ENCODE results near the gene G3BP2. TPM values are rescaled to one million over a fixed set of nuclear protein-coding genes. Genes with fewer than 3 reads are reported as not detected.

The G3BP2 gene
- total and polyA plus RNA-seq, 2 of the 8 experiments (the other 6 are each of a cell fraction or from before 2014, with no cell fraction given) = 83.7 to 378 TPM

GRCh38 chr4:75679876-75680575 is 6.8 kb upstream of the G3BP2 start:
- H4K20me1 ChIP-seq (replicated peaks in 1 of 2; ENCODE audit: control insufficient read depth in 1 of 2, insufficient read depth in 2 of 2, low read length in 2 of 2) = peaks cover 0 to 2% of the 10 kb centered on the region in 2 experiments
- no peak overlapping the region for H2BK5ac ChIP-seq (ENCODE audit: low read depth, low read length)
- H3K4me1 ChIP-seq (replicated peaks in 1 of 4; ENCODE audit: control insufficient read depth in 3 of 4, insufficient read depth in 4 of 4, low read length in 3 of 4) = peaks cover 0 to 4% (median 1%) of the 10 kb centered on the region in 4 experiments; a peak in 2 of 7 replicates
- CTCF ChIA-PET (ENCODE audit: partially characterized antibody) = interaction anchor here (1.5 kb wide), 1 partner anchor 27 kb away, joined by 4 read pairs; no protein-coding TSS in a partner anchor
- H3K4me2 ChIP-seq (ENCODE audit: insufficient read depth in 1 of 2, low read depth in 2 of 2, low read length in 2 of 2) = no peak overlapping the region
- H3K9ac ChIP-seq (replicated peaks in 1 of 4; ENCODE audit: extremely low read depth in 1 of 4, low read depth in 3 of 4, low read length in 3 of 4) = no peak overlapping the region
- H3K79me2 ChIP-seq (ENCODE audit: control insufficient read depth in 1 of 2, insufficient read depth in 2 of 2, low read length in 2 of 2) = peaks cover 4 to 53% of the 10 kb centered on the region in 2 experiments; a peak in 3 of 4 replicates
- H4K5ac ChIP-seq (ENCODE audit: insufficient read length, low read depth, low read length) = no peak overlapping the region
- no peaks in the 10 kb centered on the region for H3K9me3 ChIP-seq (ENCODE audit: insufficient read depth in 2 of 2, low read depth in 1 of 2, low read length in 1 of 2)
- no peak overlapping the region for H3K4me3 ChIP-seq (ENCODE audit: extremely low read depth in 1 of 4, insufficient read depth in 2 of 4, low read depth in 3 of 4, low read length in 4 of 4)
- no peak overlapping the region for H4K8ac ChIP-seq (ENCODE audit: extremely low read depth, insufficient read depth, low read length)
- H2AK5ac ChIP-seq (ENCODE audit: low read depth, low read length) = no peak overlapping the region
- WGBS, 2 experiments (ENCODE audit: extremely low coverage in 1 of 2, insufficient coverage in 1 of 2, insufficient read length in 1 of 2, insufficient replicate concordance in 2 of 2, low coverage in 1 of 2, low lambda C conversion rate in 2 of 2, missing lambda C conversion rate in 1 of 2) = 87% methylated on average over 3 of the region's 3 CpGs; no CpG with 5 or more reads in 1 of the 2 experiments
- no peak overlapping the region for H3K4ac ChIP-seq (replicated peaks; ENCODE audit: insufficient read length, low read depth, low read length)
- no peak overlapping the region for H3K56ac ChIP-seq (replicated peaks; ENCODE audit: insufficient read length, low read depth, low read length)
- H3K27me3 ChIP-seq (replicated peaks in 1 of 4; ENCODE audit: control insufficient read depth in 3 of 4, extremely low read depth in 1 of 4, insufficient read depth in 3 of 4, low read length in 3 of 4) = no peaks in the 10 kb centered on the region
- no peak overlapping the region for H3K23ac ChIP-seq (ENCODE audit: insufficient read length)
- H2BK15ac ChIP-seq (ENCODE audit: low read length) = no peak overlapping the region
- no peak overlapping the region for H4K91ac ChIP-seq (replicated peaks; ENCODE audit: insufficient read length, low read length)
- no peak overlapping the region for H3K14ac ChIP-seq (ENCODE audit: insufficient read length)
- POLR2A ChIA-PET (ENCODE audit: partially characterized antibody) = no interaction called here
- H3K27ac ChIP-seq (ENCODE audit: low read depth, low read length) = no peak overlapping the region
- H2BK120ac ChIP-seq (replicated peaks; ENCODE audit: low read depth, low read length) = no peak overlapping the region
- DNase-seq (ENCODE audit: low read depth in 1 of 2, low spot score in 2 of 2) = no peak
- no peaks in the 10 kb centered on the region for H3K23me2 ChIP-seq (ENCODE audit: low read depth, low read length)
- no peak overlapping the region for H3K18ac ChIP-seq (ENCODE audit: extremely low read depth, low read length)
- H2BK12ac ChIP-seq (ENCODE audit: low read depth, low read length) = no peak overlapping the region
- H2AFZ ChIP-seq (ENCODE audit: low read length) = no peak overlapping the region
- H2BK20ac ChIP-seq (ENCODE audit: low read length) = no peak overlapping the region
- H3K79me1 ChIP-seq (ENCODE audit: low read depth, low read length) = peaks cover 5% of the 10 kb centered on the region
- H3K36me3 ChIP-seq (ENCODE audit: control insufficient read depth in 2 of 4, insufficient read depth in 4 of 4, low read length in 3 of 4) = peaks cover 0 to 4% (median 2%) of the 10 kb centered on the region in 4 experiments; a peak in 3 of 8 replicates
- no peak for FAIRE-seq
- no peak for TF ChIP-seq JUN (IDR thresholded peaks at IDR 0.05; ENCODE audit: low read depth, low read length)
- TF ChIP-seq SIRT6 (IDR thresholded peaks at IDR 0.05; ENCODE audit: low read length) = no peak
- TF ChIP-seq ATF3 (IDR thresholded peaks at IDR 0.05; ENCODE audit: insufficient read depth, low read depth, low read length) = no peak
- no peak for TF ChIP-seq FOSL1 (IDR thresholded peaks at IDR 0.05; ENCODE audit: insufficient read depth, low read depth, low read length)
- TF ChIP-seq BRCA1 (IDR thresholded peaks at IDR 0.05; ENCODE audit: low read depth, low read length) = no peak
- TF ChIP-seq SRF (IDR thresholded peaks at IDR 0.05; ENCODE audit: low read depth, low read length) = no peak
- TF ChIP-seq SP1 (IDR thresholded peaks at IDR 0.05; ENCODE audit: low read depth, low read length) = no peak
- TF ChIP-seq BACH1 (IDR thresholded peaks at IDR 0.05; ENCODE audit: low read length) = no peak
- TF ChIP-seq JUND (IDR thresholded peaks at IDR 0.05; ENCODE audit: low read length) = no peak
- TF ChIP-seq CTCF (IDR thresholded peaks at IDR 0.05; ENCODE audit: control extremely low read depth in 1 of 3, insufficient read depth in 1 of 3, low read depth in 1 of 3, low read length in 3 of 3) = no peak
- TF ChIP-seq BCL11A (IDR thresholded peaks at IDR 0.05; ENCODE audit: low read depth in 2 of 2, low read length in 2 of 2) = no peak
